Measurements from ENCODE around the gene ABCG1.
"Not testable (repeated sequence)": the region's sequence is repeated elsewhere in the genome, so short reads cannot be mapped to it uniquely, and the experiment has no call there.

ABCG1 gene

GRCh38 chr21:42218836-42219605, at the start of gene ABCG1:
TSS of gene ABCG1 (plus strand) at chr21:42219140. CDS start at chr21:42219263, 123 bp downstream.
- Histone ChIP-seq H3K9me3 (ENCODE audit: low read length) (no peaks in the 10 kb centered on the region), H3K4me1 (ENCODE audit: insufficient read depth, low read length) (peaks cover 34% of the 10 kb centered on the region), H3K36me3 (ENCODE audit: insufficient read depth, low read length) (no peaks in the 10 kb centered on the region), H3K9ac (ENCODE audit: low read length) (peak within 1 kb of the TSS; percentile 73), H3K4me3 (ENCODE audit: low read depth in 1 of 2, low read length in 2 of 2) (peak within 1 kb of the TSS; percentile 85 to 89), H3K27ac (ENCODE audit: low read depth, low read length) (peak within 1 kb of the TSS; percentile 67), H3K27me3 (ENCODE audit: control insufficient read depth in 1 of 2, insufficient read depth in 2 of 2, low read length in 2 of 2) (no peaks in the 10 kb centered on the region)

- H3K9ac ChIP-seq (ENCODE audit: low read length): no peak overlapping the region
- no peaks in the 10 kb centered on the region for H3K36me3 ChIP-seq (ENCODE audit: insufficient read depth, low read length)
- H3K4me1 ChIP-seq (ENCODE audit: insufficient read depth, low read length): no peaks in the 10 kb centered on the region
- no peaks in the 10 kb centered on the region for H3K9me3 ChIP-seq (ENCODE audit: low read length)
- H3K27ac ChIP-seq (ENCODE audit: low read depth, low read length): no peak overlapping the region
- H3K27me3 ChIP-seq (ENCODE audit: control insufficient read depth in 1 of 2, insufficient read depth in 2 of 2, low read length in 2 of 2): no peaks in the 10 kb centered on the region
- H3K4me3 ChIP-seq (ENCODE audit: low read depth in 1 of 2, low read length in 2 of 2): no peak overlapping the region
These were observed 49.2 kb upstream of the ABCG1 start for GRCh38 chr21:42169758-42170157.

GRCh38 chr21:42171091-42172053, 47.6 kb upstream of the ABCG1 start:
- Histone ChIP-seq H3K4me3 (ENCODE audit: low read depth in 1 of 2, low read length in 2 of 2) (no peak overlapping the region), H3K27ac (ENCODE audit: low read depth, low read length) (no peak overlapping the region), H3K9ac (ENCODE audit: low read length) (no peak overlapping the region), H3K27me3 (ENCODE audit: control insufficient read depth in 1 of 2, insufficient read depth in 2 of 2, low read length in 2 of 2) (no peaks in the 10 kb centered on the region), H3K4me1 (ENCODE audit: insufficient read depth, low read length) (no peaks in the 10 kb centered on the region), H3K9me3 (ENCODE audit: low read length) (no peaks in the 10 kb centered on the region), H3K36me3 (ENCODE audit: insufficient read depth, low read length) (no peaks in the 10 kb centered on the region)

DNA sequence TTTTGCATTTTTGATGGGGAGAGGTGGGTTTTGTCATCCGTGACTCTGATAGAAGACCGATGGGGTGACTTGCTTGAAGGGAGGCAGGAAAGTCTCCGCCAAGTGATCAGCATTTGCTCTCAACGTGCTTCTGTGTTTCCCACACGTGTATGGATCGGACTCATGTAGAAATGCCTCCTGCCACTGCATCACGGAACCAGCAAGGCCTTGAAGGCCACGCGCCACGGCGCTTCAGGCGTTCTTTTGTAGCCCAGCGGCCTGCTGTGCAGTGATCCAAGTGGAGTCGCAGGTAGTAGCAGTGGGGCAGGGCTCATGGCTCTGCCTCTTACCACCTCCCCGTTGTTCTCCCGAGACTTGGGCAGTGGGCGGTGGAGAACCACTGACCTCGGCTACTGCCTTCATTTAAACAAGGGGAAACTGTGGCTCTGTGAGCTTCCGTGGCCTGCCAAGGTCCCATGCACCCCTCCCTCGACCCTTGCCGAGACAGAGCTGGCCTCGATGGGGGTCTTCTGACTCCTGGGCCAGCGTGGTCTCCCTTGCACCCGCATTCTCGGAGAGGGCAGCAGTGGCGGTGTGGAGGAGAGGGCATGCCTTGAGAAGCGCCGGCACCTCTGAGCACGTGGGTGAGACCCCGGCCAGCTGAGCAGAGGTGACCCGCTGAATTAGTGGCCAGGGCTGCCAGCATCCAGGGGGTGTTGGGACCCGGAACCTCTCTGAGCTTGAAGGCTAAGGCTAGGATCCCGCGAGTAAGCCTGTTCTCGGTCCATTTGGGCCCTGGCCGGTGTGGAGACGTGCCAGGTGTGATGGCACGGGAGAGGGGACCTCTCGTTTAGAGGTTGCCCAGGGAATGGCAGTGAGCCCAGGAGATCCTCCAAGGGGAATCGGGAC, 46.1 kb upstream of the ABCG1 start:
- Histone ChIP-seq H3K36me3 (ENCODE audit: insufficient read depth, low read length) (no peaks in the 10 kb centered on the region), H3K4me1 (ENCODE audit: insufficient read depth, low read length) (no peaks in the 10 kb centered on the region), H3K9me3 (ENCODE audit: low read length) (no peaks in the 10 kb centered on the region), H3K9ac (ENCODE audit: low read length) (no peak overlapping the region), H3K4me3 (ENCODE audit: low read depth in 1 of 2, low read length in 2 of 2) (no peak overlapping the region), H3K27ac (ENCODE audit: low read depth, low read length) (no peak overlapping the region), H3K27me3 (ENCODE audit: control insufficient read depth in 1 of 2, insufficient read depth in 2 of 2, low read length in 2 of 2) (no peaks in the 10 kb centered on the region)

DNA sequence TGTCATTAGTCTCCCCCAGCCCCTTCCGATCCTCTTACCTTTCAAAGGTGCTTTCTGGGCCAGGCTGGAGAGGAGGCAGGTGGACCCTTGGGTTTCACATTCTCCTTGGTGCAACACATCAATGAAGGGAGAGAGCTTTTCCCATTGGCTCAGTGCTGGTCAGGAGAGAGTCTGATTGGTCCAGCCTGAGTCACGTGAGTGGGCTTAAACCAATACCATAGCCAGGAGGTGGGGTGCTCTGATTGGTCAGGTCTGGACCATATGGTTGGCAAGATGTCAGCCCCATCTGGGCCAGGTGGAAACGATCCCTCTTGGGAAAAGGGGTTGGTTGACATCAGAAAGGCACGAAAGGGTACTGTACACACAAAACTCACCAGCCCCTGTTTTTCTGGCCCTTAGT, 44.8 kb upstream of the ABCG1 start:
- no peaks in the 10 kb centered on the region for H3K36me3 ChIP-seq (ENCODE audit: insufficient read depth, low read length)

GRCh38 chr21:42175110-42175710, 43.7 kb upstream of the ABCG1 start:
- no peak overlapping the region for H3K4me3 ChIP-seq (ENCODE audit: low read depth in 1 of 2, low read length in 2 of 2)
- no peaks in the 10 kb centered on the region for H3K9me3 ChIP-seq (ENCODE audit: low read length)
- H3K36me3 ChIP-seq (ENCODE audit: insufficient read depth, low read length): no peaks in the 10 kb centered on the region
- H3K27ac ChIP-seq (ENCODE audit: low read depth, low read length): no peak overlapping the region
- no peak overlapping the region for H3K9ac ChIP-seq (ENCODE audit: low read length)
- H3K27me3 ChIP-seq (ENCODE audit: control insufficient read depth in 1 of 2, insufficient read depth in 2 of 2, low read length in 2 of 2): no peaks in the 10 kb centered on the region
- no peaks in the 10 kb centered on the region for H3K4me1 ChIP-seq (ENCODE audit: insufficient read depth, low read length)

More for the DNA sequence above, 44.8 kb upstream of the ABCG1 start:
- H3K9ac ChIP-seq (ENCODE audit: low read length): no peak overlapping the region
- no peaks in the 10 kb centered on the region for H3K27me3 ChIP-seq (ENCODE audit: control insufficient read depth in 1 of 2, insufficient read depth in 2 of 2, low read length in 2 of 2)
- no peaks in the 10 kb centered on the region for H3K9me3 ChIP-seq (ENCODE audit: low read length)
- H3K27ac ChIP-seq (ENCODE audit: low read depth, low read length): no peak overlapping the region
- H3K4me1 ChIP-seq (ENCODE audit: insufficient read depth, low read length): no peaks in the 10 kb centered on the region
- H3K4me3 ChIP-seq (ENCODE audit: low read depth in 1 of 2, low read length in 2 of 2): no peak overlapping the region

DNA sequence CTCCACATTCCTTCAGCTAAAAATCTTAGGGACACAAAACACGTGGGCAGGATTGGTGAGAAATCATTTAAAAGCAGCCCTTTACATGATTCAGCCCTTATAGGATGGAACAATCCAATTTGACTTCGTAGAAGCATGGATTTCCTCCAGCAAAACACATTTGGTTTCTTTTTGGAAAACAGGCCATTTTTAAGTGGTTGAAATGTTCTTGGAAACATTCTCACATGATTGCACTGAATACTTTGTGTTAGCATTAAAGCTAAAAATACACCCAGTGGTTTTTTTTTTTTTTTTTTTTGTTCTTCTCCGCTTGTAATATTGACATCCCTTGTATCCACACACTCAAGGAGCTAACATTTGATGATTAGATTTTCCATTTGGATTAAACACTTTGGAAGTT, 42.1 kb upstream of the ABCG1 start:
- no peaks in the 10 kb centered on the region for H3K27me3 ChIP-seq (ENCODE audit: control insufficient read depth in 1 of 2, insufficient read depth in 2 of 2, low read length in 2 of 2)
- no peaks in the 10 kb centered on the region for H3K9me3 ChIP-seq (ENCODE audit: low read length)
- H3K27ac ChIP-seq (ENCODE audit: low read depth, low read length): no peak overlapping the region
- no peak overlapping the region for H3K9ac ChIP-seq (ENCODE audit: low read length)
- H3K36me3 ChIP-seq (ENCODE audit: insufficient read depth, low read length): no peaks in the 10 kb centered on the region
- no peak overlapping the region for H3K4me3 ChIP-seq (ENCODE audit: low read depth in 1 of 2, low read length in 2 of 2)
- H3K4me1 ChIP-seq (ENCODE audit: insufficient read depth, low read length): no peaks in the 10 kb centered on the region

DNA sequence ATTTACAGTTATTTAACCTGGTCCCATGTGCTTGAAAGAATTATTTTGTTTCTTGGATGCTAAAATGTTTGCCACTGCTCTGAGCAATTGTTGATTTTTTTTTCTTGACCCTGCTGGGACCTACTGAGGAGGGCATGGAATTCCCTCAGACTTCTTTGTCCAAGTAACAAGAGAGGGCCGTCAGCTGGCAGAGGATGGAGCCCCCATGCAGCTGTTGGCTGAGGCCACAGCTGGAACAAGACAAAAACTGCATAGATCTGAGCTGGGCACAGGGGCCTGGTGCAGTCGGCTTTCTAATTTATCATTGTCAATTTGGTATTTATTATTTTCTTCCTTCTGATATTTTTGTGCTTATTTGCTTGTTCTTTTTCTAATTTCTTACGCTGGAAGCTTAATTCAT, 39.6 kb upstream of the ABCG1 start:
- no peak overlapping the region for H3K4me3 ChIP-seq (ENCODE audit: low read depth in 1 of 2, low read length in 2 of 2)
- H3K36me3 ChIP-seq (ENCODE audit: insufficient read depth, low read length): no peaks in the 10 kb centered on the region
- H3K9me3 ChIP-seq (ENCODE audit: low read length): no peaks in the 10 kb centered on the region
- H3K27ac ChIP-seq (ENCODE audit: low read depth, low read length): no peak overlapping the region
- H3K4me1 ChIP-seq (ENCODE audit: insufficient read depth, low read length): no peaks in the 10 kb centered on the region
- no peak overlapping the region for H3K9ac ChIP-seq (ENCODE audit: low read length)
- no peaks in the 10 kb centered on the region for H3K27me3 ChIP-seq (ENCODE audit: control insufficient read depth in 1 of 2, insufficient read depth in 2 of 2, low read length in 2 of 2)

DNA sequence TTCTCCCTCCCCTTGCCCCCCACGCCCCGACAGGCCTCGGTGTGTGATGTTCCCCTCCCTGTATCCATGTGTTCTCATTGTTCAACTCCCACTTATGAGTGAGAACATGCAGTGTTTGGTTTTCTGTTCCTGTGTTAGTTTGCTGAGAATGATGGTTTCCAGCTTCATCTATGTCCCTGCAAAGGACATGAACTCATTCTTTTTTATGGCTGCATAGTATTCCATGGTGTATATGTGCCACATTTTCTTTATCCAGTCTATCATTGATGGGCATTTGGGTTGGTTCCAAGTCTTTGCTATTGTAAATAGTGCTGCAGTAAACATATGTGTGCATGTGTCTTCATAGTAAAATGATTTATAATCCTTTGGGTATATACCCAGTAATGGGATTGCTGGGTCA, 38.9 kb upstream of the ABCG1 start:
- not testable (repeated sequence) for H3K36me3 ChIP-seq (ENCODE audit: insufficient read depth, low read length); H3K9ac ChIP-seq (ENCODE audit: low read length); H3K4me3 ChIP-seq (ENCODE audit: low read depth in 1 of 2, low read length in 2 of 2); H3K4me1 ChIP-seq (ENCODE audit: insufficient read depth, low read length); H3K27me3 ChIP-seq (ENCODE audit: control insufficient read depth in 1 of 2, insufficient read depth in 2 of 2, low read length in 2 of 2); H3K9me3 ChIP-seq (ENCODE audit: low read length); H3K27ac ChIP-seq (ENCODE audit: low read depth, low read length)

GRCh38 chr21:42182713-42183371, 36.1 kb upstream of the ABCG1 start:
- no peaks in the 10 kb centered on the region for H3K27me3 ChIP-seq (ENCODE audit: control insufficient read depth in 1 of 2, insufficient read depth in 2 of 2, low read length in 2 of 2)
- no peaks in the 10 kb centered on the region for H3K4me1 ChIP-seq (ENCODE audit: insufficient read depth, low read length)
- no peak overlapping the region for H3K9ac ChIP-seq (ENCODE audit: low read length)
- H3K9me3 ChIP-seq (ENCODE audit: low read length): no peaks in the 10 kb centered on the region
- no peaks in the 10 kb centered on the region for H3K36me3 ChIP-seq (ENCODE audit: insufficient read depth, low read length)
- no peak overlapping the region for H3K27ac ChIP-seq (ENCODE audit: low read depth, low read length)
- H3K4me3 ChIP-seq (ENCODE audit: low read depth in 1 of 2, low read length in 2 of 2): no peak overlapping the region

Measured in muscle layer of colon (tissue), 2 donors.